NCI-H460 (cell line): ENCODE results near the gene NMD3. TPM values are rescaled to one million over a fixed set of nuclear protein-coding genes. Genes with fewer than 3 reads are reported as not detected.
"Not testable (repeated sequence)": the region's sequence is repeated elsewhere in the genome, so short reads cannot be mapped to it uniquely, and the experiment has no call there.

Experiments
- DNase-seq: peaks from one replicate; pipeline ENCODE4 v3.0.0-alpha.2; 2016; ENCODE audit warnings: low read depth; ENCODE audit errors: extremely low read depth
- polyA plus RNA-seq: library from polyadenylated mRNA; depleted of rRNA; stranded (reverse); fragments of >200 nt; gene quantifications from 2 replicates; pipeline ENCODE4 v1.2.3, GENCODE V29; 2014; cell fraction: nucleus; rRNA removed
- total RNA-seq: library from RNA; depleted of rRNA; stranded (reverse); fragments of >200 nt; shearing (Covaris generic); gene quantifications from 2 replicates; pipeline ENCODE4 v1.2.3, GENCODE V29; 2014; rRNA removed

Gene NMD3
- 51.5 and 64.9 TPM in 2 replicates for total RNA-seq
- 36.7 and 49.4 TPM in 2 replicates for polyA plus RNA-seq

- peak; percentile 90 for DNase-seq
Observed at GRCh38 chr3:161220850-161221753, at the start of gene NMD3. Gene NMD3 (plus strand): TSS chr3:161221311. CDS start chr3:161222014, 703 bp downstream.

GRCh38 chr3:161171639-161172552 is 49.2 kb upstream of the NMD3 start:
- DNase-seq: no peak

- DNase-seq: no peak
Observed at GRCh38 chr3:161175506-161175905, 45.6 kb upstream of the NMD3 start.

- no peak for DNase-seq
Observed at GRCh38 chr3:161177991-161178390, 43.1 kb upstream of the NMD3 start.

- not testable (repeated sequence) for DNase-seq
Observed at GRCh38 chr3:161181371-161181770, 39.7 kb upstream of the NMD3 start.

GRCh38 chr3:161187046-161187445 is 34.1 kb upstream of the NMD3 start:
- no peak for DNase-seq

GRCh38 chr3:161197855-161198850 is 23.0 kb upstream of the NMD3 start:
- DNase-seq: no peak

GRCh38 chr3:161199926-161200325 is 21.2 kb upstream of the NMD3 start:
- no peak for DNase-seq

GRCh38 chr3:161203485-161204098 is 17.5 kb upstream of the NMD3 start:
- DNase-seq: no peak

GRCh38 chr3:161208931-161209330 is 12.2 kb upstream of the NMD3 start:
- no peak for DNase-seq

- no peak for DNase-seq
Observed at GRCh38 chr3:161212171-161212771, 8.8 kb upstream of the NMD3 start.

GRCh38 chr3:161212906-161213305 is 8.2 kb upstream of the NMD3 start:
- DNase-seq: no peak

- no peak for DNase-seq
Observed at GRCh38 chr3:161213644-161214043, 7.5 kb upstream of the NMD3 start.

GRCh38 chr3:161215185-161215584 is 5.9 kb upstream of the NMD3 start:
- DNase-seq: no peak

GRCh38 chr3:161217496-161217895 is 3.6 kb upstream of the NMD3 start:
- peak; percentile 7 for DNase-seq

- no peak for DNase-seq
Observed at GRCh38 chr3:161219495-161219894, 1.6 kb upstream of the NMD3 start.

- no peak for DNase-seq
Observed at GRCh38 chr3:161221806-161222600, 892 bp downstream of the NMD3 start.

- no peak for DNase-seq
Observed at GRCh38 chr3:161222662-161223061, 1.6 kb downstream of the NMD3 start.
